ENCODE results near the gene ZSCAN4.
A peak's percentile ranks its signal among the peaks of the same experiment; 100 is the strongest.

ZSCAN4 gene, protein sequence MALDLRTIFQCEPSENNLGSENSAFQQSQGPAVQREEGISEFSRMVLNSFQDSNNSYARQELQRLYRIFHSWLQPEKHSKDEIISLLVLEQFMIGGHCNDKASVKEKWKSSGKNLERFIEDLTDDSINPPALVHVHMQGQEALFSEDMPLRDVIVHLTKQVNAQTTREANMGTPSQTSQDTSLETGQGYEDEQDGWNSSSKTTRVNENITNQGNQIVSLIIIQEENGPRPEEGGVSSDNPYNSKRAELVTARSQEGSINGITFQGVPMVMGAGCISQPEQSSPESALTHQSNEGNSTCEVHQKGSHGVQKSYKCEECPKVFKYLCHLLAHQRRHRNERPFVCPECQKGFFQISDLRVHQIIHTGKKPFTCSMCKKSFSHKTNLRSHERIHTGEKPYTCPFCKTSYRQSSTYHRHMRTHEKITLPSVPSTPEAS

DNA sequence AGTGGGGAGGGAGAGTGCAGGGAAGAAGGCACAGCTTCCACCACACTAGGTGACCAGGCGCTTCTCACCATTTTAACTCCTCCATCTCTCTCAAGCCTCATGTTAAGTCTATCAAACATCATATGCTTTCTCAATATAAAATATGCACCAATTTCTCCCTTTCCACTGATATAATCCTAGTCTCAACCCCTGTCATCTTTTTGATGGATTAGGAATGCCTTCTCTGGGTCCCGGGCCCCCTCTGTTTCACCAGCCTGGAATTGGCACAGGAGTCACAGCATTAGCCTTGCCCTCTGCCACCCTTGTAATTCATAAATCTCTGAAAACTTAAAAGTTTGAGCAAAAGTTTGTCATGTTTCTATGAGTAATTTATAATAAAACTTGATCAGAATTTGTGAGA, at the start of gene ZSCAN4:
TSS of gene ZSCAN4 (plus strand) at position 301 of the 400 bp plus-strand sequence. CDS start 7,211 bp downstream, outside the sequence.
- H3K36me3 ChIP-seq: no peaks in the 10 kb centered on the region
- no peaks in the 10 kb centered on the region for H3K9me3 ChIP-seq

DNA sequence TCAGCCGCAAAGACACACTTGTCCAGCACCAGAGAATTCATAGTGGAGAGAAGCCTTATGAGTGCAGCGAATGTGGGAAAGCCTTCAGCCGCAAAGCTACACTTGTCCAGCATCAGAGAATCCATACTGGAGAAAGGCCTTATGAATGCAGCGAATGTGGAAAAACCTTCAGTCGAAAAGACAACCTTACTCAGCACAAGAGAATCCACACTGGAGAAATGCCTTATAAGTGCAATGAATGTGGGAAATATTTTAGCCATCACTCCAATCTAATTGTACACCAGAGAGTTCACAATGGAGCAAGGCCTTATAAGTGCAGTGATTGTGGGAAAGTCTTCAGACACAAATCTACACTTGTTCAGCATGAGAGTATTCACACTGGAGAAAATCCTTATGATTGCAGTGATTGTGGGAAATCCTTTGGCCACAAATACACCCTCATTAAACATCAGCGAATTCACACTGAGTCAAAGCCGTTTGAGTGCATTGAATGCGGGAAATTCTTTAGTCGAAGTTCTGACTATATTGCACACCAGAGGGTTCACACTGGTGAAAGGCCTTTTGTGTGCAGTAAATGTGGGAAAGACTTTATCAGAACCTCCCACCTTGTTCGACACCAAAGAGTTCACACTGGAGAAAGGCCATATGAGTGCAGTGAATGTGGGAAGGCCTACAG, 47.9 kb upstream of the ZSCAN4 start:
- H3K36me3 ChIP-seq: peaks cover 18% of the 10 kb centered on the region
- no peak overlapping the region for H3K4me3 ChIP-seq (ENCODE audit: low read depth in 1 of 2, low read length in 1 of 2)
- TF ChIP-seq, protein P1, sequence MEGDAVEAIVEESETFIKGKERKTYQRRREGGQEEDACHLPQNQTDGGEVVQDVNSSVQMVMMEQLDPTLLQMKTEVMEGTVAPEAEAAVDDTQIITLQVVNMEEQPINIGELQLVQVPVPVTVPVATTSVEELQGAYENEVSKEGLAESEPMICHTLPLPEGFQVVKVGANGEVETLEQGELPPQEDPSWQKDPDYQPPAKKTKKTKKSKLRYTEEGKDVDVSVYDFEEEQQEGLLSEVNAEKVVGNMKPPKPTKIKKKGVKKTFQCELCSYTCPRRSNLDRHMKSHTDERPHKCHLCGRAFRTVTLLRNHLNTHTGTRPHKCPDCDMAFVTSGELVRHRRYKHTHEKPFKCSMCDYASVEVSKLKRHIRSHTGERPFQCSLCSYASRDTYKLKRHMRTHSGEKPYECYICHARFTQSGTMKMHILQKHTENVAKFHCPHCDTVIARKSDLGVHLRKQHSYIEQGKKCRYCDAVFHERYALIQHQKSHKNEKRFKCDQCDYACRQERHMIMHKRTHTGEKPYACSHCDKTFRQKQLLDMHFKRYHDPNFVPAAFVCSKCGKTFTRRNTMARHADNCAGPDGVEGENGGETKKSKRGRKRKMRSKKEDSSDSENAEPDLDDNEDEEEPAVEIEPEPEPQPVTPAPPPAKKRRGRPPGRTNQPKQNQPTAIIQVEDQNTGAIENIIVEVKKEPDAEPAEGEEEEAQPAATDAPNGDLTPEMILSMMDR (IDR thresholded peaks at IDR 0.05): no peak
- H3K27ac ChIP-seq: no peak overlapping the region
- no peaks in the 10 kb centered on the region for H3K4me1 ChIP-seq (ENCODE audit: control insufficient read depth in 1 of 2, insufficient read depth in 1 of 2, low read depth in 1 of 2, low read length in 1 of 2)
- H3K27me3 ChIP-seq: no peaks in the 10 kb centered on the region
- H3K9me3 ChIP-seq: peaks cover 61% of the 10 kb centered on the region

More for the DNA sequence above, at the start of gene ZSCAN4:
- no peaks in the 10 kb centered on the region for H3K4me1 ChIP-seq (ENCODE audit: control insufficient read depth in 1 of 2, insufficient read depth in 1 of 2, low read depth in 1 of 2, low read length in 1 of 2)
- H3K4me3 ChIP-seq (ENCODE audit: low read depth in 1 of 2, low read length in 1 of 2): no peak within 1 kb of the TSS
- H3K27ac ChIP-seq: no peak within 1 kb of the TSS
- peaks cover 49% of the 10 kb centered on the region for H3K27me3 ChIP-seq
- TF ChIP-seq, protein P1 (IDR thresholded peaks at IDR 0.05): no peak

DNA sequence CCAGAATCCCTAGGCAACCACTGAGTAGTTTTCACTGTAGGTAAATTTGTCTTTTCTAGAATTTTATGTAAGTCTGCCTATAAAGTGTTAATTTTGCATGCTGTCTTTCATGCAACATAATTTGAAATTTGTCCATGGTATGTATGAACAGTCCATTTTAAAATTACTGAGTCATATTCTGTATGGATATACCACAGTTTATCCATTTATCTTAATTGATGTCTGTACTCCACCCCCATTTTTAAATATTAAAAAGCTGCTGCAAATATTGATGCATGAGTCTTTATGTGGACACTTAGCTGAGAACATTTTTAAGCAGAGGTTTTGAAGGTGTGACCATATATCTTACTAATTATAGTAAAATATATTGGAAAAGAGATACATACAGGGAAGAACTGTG, 45.6 kb upstream of the ZSCAN4 start:
- Histone ChIP-seq H3K9me3 (peaks cover 57% of the 10 kb centered on the region), H3K4me3 (ENCODE audit: low read depth in 1 of 2, low read length in 1 of 2) (no peak overlapping the region), H3K36me3 (peaks cover 18% of the 10 kb centered on the region), H3K4me1 (ENCODE audit: control insufficient read depth in 1 of 2, insufficient read depth in 1 of 2, low read depth in 1 of 2, low read length in 1 of 2) (no peaks in the 10 kb centered on the region), H3K27me3 (no peaks in the 10 kb centered on the region), H3K27ac (no peak overlapping the region)
- TF ChIP-seq, protein P1 (IDR thresholded peaks at IDR 0.05): no peak

DNA sequence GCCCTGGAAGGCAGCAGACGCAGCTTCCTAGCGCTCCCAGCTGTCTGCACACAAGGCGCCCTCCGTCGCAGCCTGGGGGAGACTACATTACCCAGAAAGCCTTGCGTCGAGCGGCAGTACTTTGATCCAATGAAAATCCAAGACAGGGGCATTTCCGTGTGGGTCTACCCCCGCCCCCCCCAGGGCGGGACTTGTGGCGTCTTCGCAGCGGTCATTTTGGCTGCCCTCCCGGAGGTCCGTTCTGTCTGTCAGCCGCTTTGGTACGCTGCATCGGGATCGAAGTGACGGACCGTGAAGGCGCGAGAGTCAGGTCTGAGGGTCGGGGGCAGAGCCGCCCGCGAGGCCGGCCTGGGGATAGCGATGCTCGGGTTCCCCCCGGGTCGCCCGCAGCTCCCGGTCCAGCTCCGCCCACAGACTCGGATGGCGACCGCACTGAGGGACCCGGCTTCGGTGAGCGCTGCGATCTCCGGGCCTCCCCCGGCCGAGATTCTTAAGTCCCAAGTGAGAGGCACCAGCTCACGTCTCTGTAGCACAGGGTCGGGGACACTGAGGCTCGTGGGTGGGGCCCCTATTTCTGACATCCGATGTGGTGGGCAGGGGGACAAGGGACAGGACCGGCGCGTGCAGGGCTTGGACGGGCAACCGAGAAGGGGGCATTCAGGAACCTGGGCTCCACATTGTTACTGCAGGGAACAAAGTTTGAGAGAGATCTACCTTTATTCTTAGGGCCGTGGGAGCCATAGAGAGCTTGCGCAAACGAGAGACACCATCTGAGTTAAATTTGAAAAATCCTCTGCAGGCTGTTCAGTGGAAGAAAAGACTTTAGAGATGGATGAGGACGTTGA, 35.5 kb upstream of the ZSCAN4 start, which contains the start of gene ZNF211:
TSS of gene ZNF211 (plus strand) at position 182 of the 845 bp plus-strand sequence. CDS start at position 361, 179 bp downstream.
- Histone ChIP-seq H3K27me3 (no peaks in the 10 kb centered on the region), H3K4me1 (ENCODE audit: control insufficient read depth in 1 of 2, insufficient read depth in 1 of 2, low read depth in 1 of 2, low read length in 1 of 2) (peaks cover 9 to 16% of the 10 kb centered on the region in 2 experiments), H3K4me3 (ENCODE audit: low read depth in 1 of 2, low read length in 1 of 2) (peak within 1 kb of the TSS; percentile 67 to 75), H3K9me3 (peaks cover 14% of the 10 kb centered on the region), H3K36me3 (peaks cover 14% of the 10 kb centered on the region), H3K27ac (peak within 1 kb of the TSS; percentile 65)
- TF ChIP-seq, protein P1 (IDR thresholded peaks at IDR 0.05): no peak

GRCh38 chr19:57633832-57634131, 35.0 kb upstream of the ZSCAN4 start:
- H3K27ac ChIP-seq: no peak overlapping the region
- H3K9me3 ChIP-seq: peaks cover 17% of the 10 kb centered on the region
- peaks cover 14% of the 10 kb centered on the region for H3K36me3 ChIP-seq
- no peaks in the 10 kb centered on the region for H3K27me3 ChIP-seq
- peaks cover 9 to 16% of the 10 kb centered on the region in 2 experiments for H3K4me1 ChIP-seq (ENCODE audit: control insufficient read depth in 1 of 2, insufficient read depth in 1 of 2, low read depth in 1 of 2, low read length in 1 of 2)
- H3K4me3 ChIP-seq (ENCODE audit: low read depth in 1 of 2, low read length in 1 of 2): peak overlapping the region; percentile 67 to 75
- TF ChIP-seq, protein P1 (IDR thresholded peaks at IDR 0.05): no peak

All from neutrophil (primary cell).